Superior temporal gyrus (tissue), 1 donor: ENCODE data around the gene NSRP1.
"Not testable (repeated sequence)": the region's sequence is repeated elsewhere in the genome, so short reads cannot be mapped to it uniquely, and the experiment has no call there.

Experiments
- DNase-seq: peaks from one replicate; pipeline ENCODE4 v3.0.0-alpha.2; 2016; ENCODE audit errors: extremely low spot score

Gene NSRP1

GRCh38 chr17:30222721-30223175, 106.1 kb downstream of the NSRP1 start:
- DNase-seq: no peak

DNA sequence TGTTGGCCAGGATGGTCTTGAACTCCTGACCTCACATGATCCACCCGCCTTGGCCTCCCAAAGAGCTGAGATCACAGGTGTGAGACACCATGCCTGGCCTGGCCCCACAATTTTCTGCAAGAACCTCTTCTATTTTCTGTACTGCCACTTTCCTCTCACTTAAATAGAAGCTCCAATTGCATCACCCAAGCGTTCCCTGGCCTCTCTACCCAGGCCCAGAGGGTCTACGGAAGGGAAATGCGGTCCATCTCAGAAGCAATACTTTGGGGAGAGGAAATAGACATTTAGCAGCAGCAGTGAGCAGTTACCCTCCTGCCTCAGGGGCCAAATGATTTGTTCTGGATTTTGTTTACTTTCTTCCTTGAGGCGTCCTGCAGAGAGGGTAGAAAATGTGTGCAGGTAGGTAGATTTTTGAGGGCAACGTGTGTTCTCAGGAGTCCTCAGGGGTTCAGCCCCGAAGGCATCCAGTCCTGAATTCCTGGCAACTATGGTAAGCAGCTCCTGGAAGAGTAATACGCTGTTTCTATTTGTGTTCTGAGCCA, 107.9 kb downstream of the NSRP1 start:
- no peak for DNase-seq

GRCh38 chr17:30225112-30225511, 108.5 kb downstream of the NSRP1 start:
- no peak for DNase-seq

DNA sequence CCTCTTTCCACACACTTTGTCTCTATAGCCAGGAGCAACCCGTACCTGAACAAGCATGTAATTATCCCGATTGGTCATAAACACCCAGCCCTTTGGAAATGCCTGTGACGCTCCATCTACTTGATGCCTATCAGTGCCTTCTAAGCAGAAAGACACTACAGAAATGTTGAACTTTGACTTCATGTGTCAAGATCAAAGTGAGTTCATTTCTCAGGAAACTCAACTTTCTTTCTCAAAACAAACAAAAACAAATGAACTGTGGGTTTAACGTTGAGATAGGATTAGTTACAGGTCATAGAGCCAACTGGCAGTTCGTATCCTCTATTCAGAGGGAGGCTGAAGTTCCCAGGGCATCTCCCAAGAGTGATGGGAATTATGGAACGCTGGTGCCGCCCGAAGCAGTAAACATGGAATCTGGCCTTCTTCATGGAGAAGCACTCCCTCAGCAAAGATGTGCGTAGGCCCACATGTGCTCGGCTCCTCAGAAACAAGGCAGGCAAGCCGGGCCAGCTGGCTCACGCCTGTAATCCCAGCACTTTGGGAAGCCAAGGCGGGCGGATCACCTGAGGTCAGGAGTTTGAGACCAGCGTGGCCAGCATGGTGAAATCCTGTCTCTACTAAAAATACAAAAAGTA, 109.4 kb downstream of the NSRP1 start:
- no peak for DNase-seq

DNA sequence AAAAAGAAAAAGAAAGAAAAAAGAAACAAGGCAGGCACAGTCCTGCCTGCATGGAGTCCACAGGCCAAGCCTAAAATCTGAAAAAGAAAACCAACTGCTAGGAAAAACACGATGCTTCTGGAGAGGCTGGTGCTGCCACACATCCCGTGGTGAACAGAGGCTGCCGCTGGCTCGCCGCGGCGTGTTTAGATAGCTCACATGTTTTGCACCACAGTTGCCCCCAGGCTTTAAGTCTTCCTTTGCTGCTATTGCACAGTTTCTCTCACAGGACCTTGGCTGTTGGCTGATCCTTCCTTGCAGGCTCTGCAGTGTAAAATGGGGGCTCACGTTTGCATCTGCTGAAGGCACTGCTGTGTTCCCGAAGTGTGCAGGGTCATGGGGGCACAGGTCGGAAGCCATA, 110.3 kb downstream of the NSRP1 start:
- DNase-seq: no peak

GRCh38 chr17:30228011-30228410, 111.4 kb downstream of the NSRP1 start:
- no peak for DNase-seq

GRCh38 chr17:30229012-30229411, 112.4 kb downstream of the NSRP1 start:
- DNase-seq: no peak

DNA sequence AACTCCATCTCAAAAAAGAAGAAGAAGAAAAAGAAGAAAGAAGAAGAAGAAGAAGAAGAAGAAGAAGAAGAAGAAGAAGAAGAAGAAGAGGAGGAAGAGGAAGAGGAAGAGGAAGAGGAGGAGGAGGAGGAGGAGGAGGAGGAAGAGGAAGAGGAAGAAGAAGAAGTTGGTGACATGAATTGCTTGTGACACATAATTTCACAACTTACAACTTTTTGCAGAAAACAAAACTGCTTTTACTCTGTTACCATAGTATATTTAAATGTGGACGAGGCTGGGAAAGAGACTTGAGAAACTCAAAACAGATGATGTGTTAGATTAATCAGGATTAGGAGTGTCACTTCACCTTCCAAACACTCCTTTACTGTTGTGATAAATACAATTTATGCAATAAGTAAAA, 113.4 kb downstream of the NSRP1 start:
- not testable (repeated sequence) for DNase-seq

- no peak for DNase-seq
These were observed 114.0 kb downstream of the NSRP1 start for GRCh38 chr17:30230596-30231125.

GRCh38 chr17:30232015-30232823, 115.6 kb downstream of the NSRP1 start:
- DNase-seq: no peak

DNA sequence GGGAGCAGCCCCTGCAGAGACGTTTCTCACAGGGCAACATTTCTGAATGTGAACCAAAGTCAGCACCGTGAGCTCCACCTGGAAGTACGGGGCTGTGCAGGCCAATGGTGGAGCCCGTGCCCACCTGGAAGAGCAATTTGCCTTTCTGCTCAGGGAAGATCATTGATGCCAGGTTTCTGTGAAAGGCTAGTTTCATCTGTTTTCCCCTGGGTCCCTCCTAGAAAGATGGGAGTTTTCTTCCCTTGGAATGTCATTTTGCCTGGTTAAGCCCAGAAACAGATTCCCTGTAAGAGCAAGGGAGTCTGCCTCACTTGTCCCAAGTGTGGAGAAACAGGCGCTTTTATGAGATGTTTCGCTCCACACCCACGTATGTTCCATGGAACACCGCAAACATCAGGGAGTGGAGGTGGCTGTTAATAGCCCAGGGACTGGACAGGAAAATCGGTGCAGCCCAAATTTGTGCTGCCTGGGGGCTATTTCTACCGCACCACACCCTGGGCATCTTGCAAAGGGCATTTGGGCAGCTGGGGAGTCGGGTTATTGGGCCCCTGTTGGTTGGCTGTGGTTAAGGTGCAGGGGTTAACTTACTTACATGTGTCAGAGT, 116.3 kb downstream of the NSRP1 start:
- DNase-seq: no peak

GRCh38 chr17:30234296-30234695, 117.7 kb downstream of the NSRP1 start:
- DNase-seq: no peak

- DNase-seq: no peak
These were observed 118.3 kb downstream of the NSRP1 start for GRCh38 chr17:30234964-30235363.

DNA sequence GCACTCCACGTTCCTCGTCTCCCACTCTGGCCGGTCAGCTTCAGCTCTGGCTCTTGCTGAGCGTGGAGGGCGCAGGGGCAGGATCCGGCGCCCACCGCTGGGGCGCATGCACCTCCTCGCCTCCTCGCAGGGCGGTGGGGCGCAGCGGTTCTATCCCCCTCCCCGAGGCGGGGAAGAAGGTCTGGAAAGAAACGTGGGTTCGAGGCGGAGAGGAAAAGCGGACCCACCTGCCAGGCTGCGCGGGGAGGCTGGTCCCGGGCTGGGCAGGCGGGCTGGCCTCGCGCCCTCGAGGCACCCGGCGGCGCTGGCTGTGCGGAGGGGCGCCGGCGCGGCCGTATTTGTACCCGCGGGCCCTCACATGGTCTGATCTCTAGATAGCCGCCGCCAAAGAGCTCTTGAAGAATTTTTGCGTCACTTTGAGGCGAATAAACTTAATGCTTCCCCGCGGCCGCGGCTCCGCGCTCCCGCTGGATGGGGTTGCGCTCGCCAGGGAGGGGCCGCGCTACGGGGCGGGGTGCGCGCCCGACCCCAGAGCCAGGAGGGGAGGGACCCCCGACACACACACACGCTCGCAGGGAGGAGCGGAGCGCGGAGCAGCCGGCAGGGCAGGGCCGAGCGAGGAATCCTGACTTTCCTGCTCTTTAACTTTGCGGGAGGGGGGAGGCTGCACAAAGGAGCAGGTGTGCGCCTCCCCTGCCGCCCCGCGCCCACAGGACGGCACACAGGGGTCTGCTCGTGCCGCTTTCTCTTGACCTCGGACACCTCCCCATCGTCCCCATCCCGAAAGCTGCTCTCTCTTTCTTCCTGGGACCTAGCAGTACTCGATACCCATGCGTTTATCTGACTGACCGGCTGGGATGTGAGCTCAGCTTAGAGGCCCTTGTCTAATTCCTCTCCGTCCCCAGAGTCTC, 119.0 kb downstream of the NSRP1 start, which contains the start of gene SLC6A4:
SLC6A4 (minus strand) TSS at position 312 of the 911 bp plus-strand sequence. CDS start 13,739 bp downstream, outside the sequence.
- DNase-seq: no peak
